Psoas muscle (tissue), 8 donors: ENCODE data around the gene SLC24A3. TPM values are rescaled to one million over a fixed set of nuclear protein-coding genes. Genes with fewer than 3 reads are reported as not detected.

Experiments
- ATAC-seq, 4 donors: fragments of 200-7000 bp; cut with Tn5 transposase; one replicate each; pipeline ENCODE4 v1.9.1; 2020; ENCODE audit warnings: moderate library complexity in 3 of 4, mild to moderate bottlenecking in 2 of 4
- DNase-seq, 2 donors: peaks; one replicate each; pipeline ENCODE4 v3.0.0-alpha.2; 2020
- H3K27ac ChIP-seq: fragments of 200-600 bp; one replicate; pipeline ENCODE4 v1.8.0; 2022
- H3K27me3 ChIP-seq, 3 donors: fragments of 200-600 bp in 1 of 3; one replicate each; pipeline versions ENCODE4 v1.6.1 to v1.8.0; 2013 to 2022; ENCODE audit warnings: low read length in 2 of 3, mild to moderate bottlenecking in 2 of 3, moderate library complexity in 1 of 3; ENCODE audit not compliant: insufficient read depth in 3 of 3
- H3K36me3 ChIP-seq, 2 donors: fragments of 200-600 bp in 1 of 2; one replicate each; pipeline versions ENCODE4 v1.6.1 to v1.8.0; 2013 to 2022; ENCODE audit warnings: low read depth in 1 of 2, mild to moderate bottlenecking in 1 of 2, moderate library complexity in 1 of 2; ENCODE audit not compliant: insufficient read depth in 1 of 2
- H3K4me1 ChIP-seq: fragments of 200-600 bp; one replicate; pipeline ENCODE4 v1.8.0; 2022
- H3K4me3 ChIP-seq: fragments of 200-600 bp; one replicate; pipeline ENCODE4 v1.8.0; 2022; ENCODE audit warnings: mild to moderate bottlenecking
- H3K9me3 ChIP-seq: fragments of 200-600 bp; one replicate; pipeline ENCODE4 v1.8.0; 2022
- WGBS, 3 donors: extraction: QIAGEN DNeasy Blood & Tissue Kit; methylation state at CpG; one replicate each; pipeline versions ENCODE4 v1.1.6 to v1.1.7; 2013; 5-methylcytosine and 5-hydroxymethylcytosine counted together
- intact Hi-C, 2 donors: fragments of 100-400 bp; cut with DNase I; formaldehyde crosslinking; loops; one replicate each; pipeline versions ENCODE4 v1.11.0 to v1.14.2; 2022
- polyA plus RNA-seq, 3 donors: library from polyadenylated mRNA; stranded (reverse); fragments of 200-250 nt; gene quantifications; one replicate each; pipeline ENCODE4 v1.2.3, GENCODE V29; 2013
- total RNA-seq, 4 donors: library from RNA; stranded (reverse); fragmentation: NEBNext Ultra II Directional in 2 of 4; extraction: Animal tissue kit (Norgen Biotek cat#: 25700) in 2 of 4; gene quantifications; one replicate each; pipeline versions ENCODE4 v1.2.1 to v1.2.4, GENCODE V29; 2021 to 2023
- TF ChIP-seq, protein P1 (sequence below): fragments of 200-600 bp; IDR thresholded peaks from one replicate; pipeline ENCODE4 v1.8.0; 2022; ENCODE audit warnings: antibody characterized with exemption
- donor health status: healthy with polysubstance abuse.
- donor health status: DM: no; HTN: no; CAD: no; lungs with moderate emphysema.
- donor health status: Bipolar disorder and iron deficiency.
- donor health status: healthy.
- donor health status: DM: yes; HTN: yes; CAD: no.
- donor health status: DM: no; HTN: no; CAD: no.
- donor health status: DM: no; HTN: no; CAD: no.
- donor health status: DM: yes; HTN: yes; CAD: no.

Gene SLC24A3
- total and polyA plus RNA-seq, 7 donors = 3.0 to 24.4 (median 8.2) TPM

DNA sequence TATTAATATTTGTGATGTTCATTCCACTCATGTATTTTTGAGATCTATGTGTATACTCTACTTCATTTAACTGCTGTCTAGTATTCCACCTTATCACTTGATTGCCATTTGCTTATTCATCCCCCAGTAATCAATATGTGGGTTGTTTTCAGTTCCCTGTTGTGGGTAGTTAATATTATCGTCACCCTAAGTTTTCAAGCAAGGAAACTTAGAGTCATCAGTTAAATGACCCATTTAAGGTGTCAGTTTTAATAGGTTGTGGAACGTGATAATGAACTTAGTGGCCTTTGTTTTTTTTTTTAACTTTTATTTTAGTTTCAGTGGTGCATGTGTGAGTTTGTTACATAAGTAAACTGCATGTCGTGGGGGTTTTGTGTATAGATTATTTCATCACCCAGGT, 90.3 kb downstream of the SLC24A3 start:
- H3K4me3 ChIP-seq = no peak overlapping the region
- H3K27ac ChIP-seq = no peak overlapping the region
- peaks cover 3% of the 10 kb centered on the region for H3K4me1 ChIP-seq
- WGBS, 3 donors = 86 to 91% (median 88%) methylated on average over 3 of the region's 3 CpGs
- H3K27me3 ChIP-seq = no peaks in the 10 kb centered on the region
- H3K36me3 ChIP-seq = no peaks in the 10 kb centered on the region
- no peaks in the 10 kb centered on the region for H3K9me3 ChIP-seq
- DNase-seq (no peak), ATAC-seq (no peak)
- TF ChIP-seq, protein P1, sequence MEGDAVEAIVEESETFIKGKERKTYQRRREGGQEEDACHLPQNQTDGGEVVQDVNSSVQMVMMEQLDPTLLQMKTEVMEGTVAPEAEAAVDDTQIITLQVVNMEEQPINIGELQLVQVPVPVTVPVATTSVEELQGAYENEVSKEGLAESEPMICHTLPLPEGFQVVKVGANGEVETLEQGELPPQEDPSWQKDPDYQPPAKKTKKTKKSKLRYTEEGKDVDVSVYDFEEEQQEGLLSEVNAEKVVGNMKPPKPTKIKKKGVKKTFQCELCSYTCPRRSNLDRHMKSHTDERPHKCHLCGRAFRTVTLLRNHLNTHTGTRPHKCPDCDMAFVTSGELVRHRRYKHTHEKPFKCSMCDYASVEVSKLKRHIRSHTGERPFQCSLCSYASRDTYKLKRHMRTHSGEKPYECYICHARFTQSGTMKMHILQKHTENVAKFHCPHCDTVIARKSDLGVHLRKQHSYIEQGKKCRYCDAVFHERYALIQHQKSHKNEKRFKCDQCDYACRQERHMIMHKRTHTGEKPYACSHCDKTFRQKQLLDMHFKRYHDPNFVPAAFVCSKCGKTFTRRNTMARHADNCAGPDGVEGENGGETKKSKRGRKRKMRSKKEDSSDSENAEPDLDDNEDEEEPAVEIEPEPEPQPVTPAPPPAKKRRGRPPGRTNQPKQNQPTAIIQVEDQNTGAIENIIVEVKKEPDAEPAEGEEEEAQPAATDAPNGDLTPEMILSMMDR = no peak
- intact Hi-C loops = no loop called here

DNA sequence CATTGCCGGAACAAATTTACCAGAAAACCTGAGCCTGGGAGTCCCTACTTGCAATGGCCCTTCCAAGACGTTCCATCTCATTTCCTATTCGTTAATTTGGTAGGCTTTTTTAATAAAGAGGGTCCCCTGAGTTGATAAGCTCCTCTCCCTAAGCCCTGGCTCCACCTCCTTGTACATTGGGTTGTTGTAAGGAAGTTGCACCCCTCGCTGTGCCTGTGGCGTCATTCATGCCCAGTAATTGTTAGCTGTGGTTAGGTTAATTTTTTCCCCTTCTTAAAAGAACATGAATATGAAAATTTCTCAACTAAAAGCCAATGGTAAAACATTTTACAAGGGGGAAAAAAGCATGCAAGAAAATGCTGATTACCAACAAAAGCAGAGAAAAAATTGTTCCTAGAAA, 91.9 kb downstream of the SLC24A3 start:
- TF ChIP-seq, protein P1 = no peak
- H3K36me3 ChIP-seq = no peaks in the 10 kb centered on the region
- intact Hi-C loops = no loop called here
- no peaks in the 10 kb centered on the region for H3K9me3 ChIP-seq
- H3K27me3 ChIP-seq = no peaks in the 10 kb centered on the region
- no peak overlapping the region for H3K4me3 ChIP-seq
- WGBS, 3 donors = 78 to 85% (median 81%) methylated on average over 5 of the region's 5 CpGs
- no peak for ATAC-seq
- DNase-seq = no peak
- H3K27ac ChIP-seq = no peak overlapping the region
- peaks cover 3% of the 10 kb centered on the region for H3K4me1 ChIP-seq

DNA sequence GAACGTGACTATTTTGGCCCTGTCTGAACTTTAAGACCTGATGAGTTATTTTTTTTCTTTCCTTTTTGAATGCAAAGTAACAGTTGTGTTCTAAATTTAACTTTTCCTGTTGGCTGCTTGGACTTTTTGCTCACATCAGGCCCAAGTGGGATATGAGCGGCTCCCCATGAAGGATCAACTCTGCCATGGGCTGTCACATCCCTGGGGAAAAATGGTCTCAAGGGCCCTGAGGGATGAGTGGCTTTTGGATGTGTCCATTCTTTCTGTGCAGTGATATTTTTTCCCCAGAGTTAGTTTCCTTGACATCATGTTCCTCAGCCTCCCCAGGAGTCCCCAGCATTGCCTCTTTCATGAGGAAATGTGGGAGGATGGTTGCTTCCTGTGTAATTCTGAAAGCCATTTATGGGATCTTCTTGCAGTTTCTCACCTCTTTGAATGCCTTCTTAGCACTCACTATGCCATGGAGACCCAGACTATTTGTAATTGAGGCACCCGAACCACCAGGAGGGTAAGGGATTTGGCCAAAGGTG, 92.5 kb downstream of the SLC24A3 start:
- no peak for ATAC-seq
- Histone ChIP-seq H3K9me3 (no peaks in the 10 kb centered on the region), H3K36me3 (no peaks in the 10 kb centered on the region), H3K4me3 (no peak overlapping the region), H3K4me1 (peaks cover 3% of the 10 kb centered on the region), H3K27ac (no peak overlapping the region), H3K27me3 (no peaks in the 10 kb centered on the region)
- 59 to 67% (median 60%) methylated on average over 3 of the region's 3 CpGs for WGBS, 3 donors
- TF ChIP-seq, protein P1 = no peak
- intact Hi-C loops = no loop called here
- DNase-seq = no peak

DNA sequence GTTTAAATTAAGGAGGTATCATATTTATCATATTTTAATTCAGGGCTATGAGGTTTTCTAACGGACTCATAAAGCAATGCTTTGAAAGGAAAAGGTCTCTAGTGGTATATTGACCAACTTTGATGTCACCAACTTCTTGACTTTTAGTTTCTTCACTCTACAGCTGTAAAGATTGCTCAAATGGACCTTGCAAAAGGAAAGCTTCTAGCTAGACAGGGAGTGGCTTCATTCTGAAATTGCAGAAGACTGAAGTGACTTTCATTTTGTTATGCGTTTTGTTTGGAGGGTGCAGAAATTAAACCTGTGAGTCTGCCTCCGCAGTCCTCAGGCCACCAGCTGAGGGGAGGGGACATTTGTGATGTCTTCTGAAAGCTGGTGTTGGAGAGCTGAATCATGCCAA, 95.7 kb downstream of the SLC24A3 start:
- Histone ChIP-seq H3K4me1 (peaks cover 3% of the 10 kb centered on the region), H3K27ac (no peak overlapping the region), H3K36me3 (no peaks in the 10 kb centered on the region), H3K4me3 (no peak overlapping the region), H3K9me3 (no peaks in the 10 kb centered on the region), H3K27me3 (no peaks in the 10 kb centered on the region)
- ATAC-seq (no peak), DNase-seq (no peak)
- intact Hi-C loops = no loop called here
- 77 to 93% (median 90%) methylated on average over 3 of the region's 3 CpGs for WGBS, 3 donors
- TF ChIP-seq, protein P1 = no peak

DNA sequence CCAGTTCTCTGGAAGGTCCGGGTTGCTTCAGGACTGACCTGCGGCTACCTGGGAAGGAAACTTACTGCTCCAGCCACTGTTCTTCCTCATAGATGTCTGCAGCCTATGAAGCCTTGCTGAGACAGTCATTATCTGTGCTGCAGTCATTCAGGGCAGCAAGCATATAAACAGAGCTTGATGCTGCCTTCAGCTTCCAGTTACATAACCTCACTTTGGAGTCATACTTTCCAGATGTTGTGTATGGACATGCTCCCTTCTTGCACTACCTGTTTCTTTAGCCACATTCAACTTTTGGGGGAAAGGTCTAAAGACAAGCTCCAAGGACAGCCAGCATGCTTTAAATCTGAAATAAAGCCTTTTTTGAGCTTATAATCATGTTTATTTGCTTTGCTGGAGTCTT, 98.1 kb downstream of the SLC24A3 start:
- H3K9me3 ChIP-seq = no peaks in the 10 kb centered on the region
- intact Hi-C loops = no loop called here
- DNase-seq (no peak), ATAC-seq (no peak)
- no peaks in the 10 kb centered on the region for H3K27me3 ChIP-seq
- H3K4me3 ChIP-seq = no peak overlapping the region
- TF ChIP-seq, protein P1 = no peak
- WGBS, 3 donors = 89 to 95% (median 90%) methylated on average over 2 of the region's 2 CpGs
- no peak overlapping the region for H3K27ac ChIP-seq
- no peaks in the 10 kb centered on the region for H3K4me1 ChIP-seq
- H3K36me3 ChIP-seq = no peaks in the 10 kb centered on the region
